ENCODE results near the gene TAOK1. TPM values are rescaled to one million over a fixed set of nuclear protein-coding genes. Genes with fewer than 3 reads are reported as not detected.
"Not testable (repeated sequence)": the region's sequence is repeated elsewhere in the genome, so short reads cannot be mapped to it uniquely, and the experiment has no call there.

Gene TAOK1
- 47.5 and 49.1 TPM in 2 replicates for total RNA-seq

- H3K4me3 ChIP-seq (ENCODE audit: low read depth, low read length), result peak within 1 kb of the TSS; percentile 94
- no peaks in the 10 kb centered on the region for H3K27me3 ChIP-seq (ENCODE audit: control insufficient read depth, insufficient read depth, low read length)
- no peak for TF ChIP-seq CTCF (IDR thresholded peaks at IDR 0.05; ENCODE audit: insufficient read depth, low read length, poor library complexity, severe bottlenecking)
- peak; percentile 81 for DNase-seq (ENCODE audit: low read depth)
- H3K36me3 ChIP-seq (ENCODE audit: control insufficient read depth, insufficient read depth, low read length), result no peaks in the 10 kb centered on the region
Measured at GRCh38 chr17:29389982-29390850, at the start of gene TAOK1. TAOK1 (plus strand) TSS chr17:29390363; CDS start chr17:29451549, 61,186 bp downstream.

- peaks cover 4% of the 10 kb centered on the region for H3K27me3 ChIP-seq (ENCODE audit: control insufficient read depth, insufficient read depth, low read length)
- H3K36me3 ChIP-seq (ENCODE audit: control insufficient read depth, insufficient read depth, low read length), result no peaks in the 10 kb centered on the region
- no peak overlapping the region for H3K4me3 ChIP-seq (ENCODE audit: low read depth, low read length)
- no peak for TF ChIP-seq CTCF (IDR thresholded peaks at IDR 0.05; ENCODE audit: insufficient read depth, low read length, poor library complexity, severe bottlenecking)
- no peak for DNase-seq (ENCODE audit: low read depth)
Measured at GRCh38 chr17:29341726-29342125, 48.4 kb upstream of the TAOK1 start.

- no peak for TF ChIP-seq CTCF (IDR thresholded peaks at IDR 0.05; ENCODE audit: insufficient read depth, low read length, poor library complexity, severe bottlenecking)
- no peaks in the 10 kb centered on the region for H3K36me3 ChIP-seq (ENCODE audit: control insufficient read depth, insufficient read depth, low read length)
- no peak for DNase-seq (ENCODE audit: low read depth)
- H3K4me3 ChIP-seq (ENCODE audit: low read depth, low read length), result no peak overlapping the region
- H3K27me3 ChIP-seq (ENCODE audit: control insufficient read depth, insufficient read depth, low read length), result peaks cover 4% of the 10 kb centered on the region
Measured at GRCh38 chr17:29342158-29342765, 47.9 kb upstream of the TAOK1 start.

GRCh38 chr17:29344201-29344856 is 45.8 kb upstream of the TAOK1 start:
- DNase-seq (ENCODE audit: low read depth), result no peak
- no peak overlapping the region for H3K4me3 ChIP-seq (ENCODE audit: low read depth, low read length)
- no peaks in the 10 kb centered on the region for H3K36me3 ChIP-seq (ENCODE audit: control insufficient read depth, insufficient read depth, low read length)
- TF ChIP-seq CTCF (IDR thresholded peaks at IDR 0.05; ENCODE audit: insufficient read depth, low read length, poor library complexity, severe bottlenecking), result no peak
- H3K27me3 ChIP-seq (ENCODE audit: control insufficient read depth, insufficient read depth, low read length), result peaks cover 4% of the 10 kb centered on the region

- H3K4me3 ChIP-seq (ENCODE audit: low read depth, low read length), result no peak overlapping the region
- H3K27me3 ChIP-seq (ENCODE audit: control insufficient read depth, insufficient read depth, low read length), result peaks cover 4% of the 10 kb centered on the region
- H3K36me3 ChIP-seq (ENCODE audit: control insufficient read depth, insufficient read depth, low read length), result no peaks in the 10 kb centered on the region
- TF ChIP-seq CTCF (IDR thresholded peaks at IDR 0.05; ENCODE audit: insufficient read depth, low read length, poor library complexity, severe bottlenecking), result no peak
- no peak for DNase-seq (ENCODE audit: low read depth)
Measured at GRCh38 chr17:29345066-29345465, 45.1 kb upstream of the TAOK1 start.

- H3K36me3 ChIP-seq (ENCODE audit: control insufficient read depth, insufficient read depth, low read length); H3K4me3 ChIP-seq (ENCODE audit: low read depth, low read length); H3K27me3 ChIP-seq (ENCODE audit: control insufficient read depth, insufficient read depth, low read length); DNase-seq (ENCODE audit: low read depth): not testable (repeated sequence)
Measured at GRCh38 chr17:29345470-29345869, 44.7 kb upstream of the TAOK1 start.

All from kidney epithelial cell (primary cell).